Myocyte (in vitro differentiated cells): Measurements from ENCODE around the gene DMXL2. TPM values are rescaled to one million over a fixed set of nuclear protein-coding genes. Genes with fewer than 3 reads are reported as not detected.
"Not testable (repeated sequence)": the region's sequence is repeated elsewhere in the genome, so short reads cannot be mapped to it uniquely, and the experiment has no call there.

ENCODE experiments used
- DNase-seq: peaks from one replicate; pipeline ENCODE4 v3.0.0-alpha.2; 2012; ENCODE audit warnings: low read depth
- total RNA-seq: library from RNA; depleted of rRNA; stranded (reverse); fragments of >200 nt; gene quantifications from 2 replicates; pipeline ENCODE4 v1.2.3, GENCODE V29; 2014

Gene DMXL2
- total RNA-seq, 1 donor from 2014 or later: 29.6 TPM

- no peak for DNase-seq
Measured at GRCh38 chr15:51625236-51625635, 2.7 kb upstream of the DMXL2 start.

- no peak for DNase-seq
Measured at GRCh38 chr15:51624022-51624421, 1.5 kb upstream of the DMXL2 start.

GRCh38 chr15:51623386-51623938, 891 bp upstream of the DMXL2 start:
- DNase-seq: peak; percentile 8

GRCh38 chr15:51621936-51622603, 501 bp downstream of the DMXL2 start:
- DNase-seq: peak; percentile 81

- DNase-seq: no peak
Measured at GRCh38 chr15:51621155-51621765, 1.3 kb downstream of the DMXL2 start.

GRCh38 chr15:51620641-51621040, 1.9 kb downstream of the DMXL2 start:
- DNase-seq: no peak

GRCh38 chr15:51620122-51620521, 2.4 kb downstream of the DMXL2 start:
- no peak for DNase-seq

- DNase-seq: no peak
Measured at GRCh38 chr15:51619331-51620035, 3.1 kb downstream of the DMXL2 start.

GRCh38 chr15:51617886-51618285, 4.7 kb downstream of the DMXL2 start:
- DNase-seq: no peak

GRCh38 chr15:51613951-51614350, 8.6 kb downstream of the DMXL2 start:
- DNase-seq: no peak

GRCh38 chr15:51612669-51613068, 9.9 kb downstream of the DMXL2 start:
- not testable (repeated sequence) for DNase-seq

GRCh38 chr15:51603462-51603948, 19.1 kb downstream of the DMXL2 start:
- not testable (repeated sequence) for DNase-seq

- DNase-seq: no peak
Measured at GRCh38 chr15:51603002-51603401, 19.6 kb downstream of the DMXL2 start.

GRCh38 chr15:51602484-51602883, 20.1 kb downstream of the DMXL2 start:
- DNase-seq: no peak

- no peak for DNase-seq
Measured at GRCh38 chr15:51601801-51602200, 20.8 kb downstream of the DMXL2 start.

GRCh38 chr15:51600114-51600513, 22.5 kb downstream of the DMXL2 start:
- DNase-seq: no peak

- no peak for DNase-seq
Measured at GRCh38 chr15:51589881-51590568, 32.5 kb downstream of the DMXL2 start.

GRCh38 chr15:51588966-51589365, 33.6 kb downstream of the DMXL2 start:
- DNase-seq: no peak

GRCh38 chr15:51585986-51586385, 36.6 kb downstream of the DMXL2 start:
- DNase-seq: no peak

- no peak for DNase-seq
Measured at GRCh38 chr15:51580982-51581381, 41.6 kb downstream of the DMXL2 start.

- no peak for DNase-seq
Measured at GRCh38 chr15:51580385-51580784, 42.2 kb downstream of the DMXL2 start.
